ENCODE results near the gene LRFN2.

DNA sequence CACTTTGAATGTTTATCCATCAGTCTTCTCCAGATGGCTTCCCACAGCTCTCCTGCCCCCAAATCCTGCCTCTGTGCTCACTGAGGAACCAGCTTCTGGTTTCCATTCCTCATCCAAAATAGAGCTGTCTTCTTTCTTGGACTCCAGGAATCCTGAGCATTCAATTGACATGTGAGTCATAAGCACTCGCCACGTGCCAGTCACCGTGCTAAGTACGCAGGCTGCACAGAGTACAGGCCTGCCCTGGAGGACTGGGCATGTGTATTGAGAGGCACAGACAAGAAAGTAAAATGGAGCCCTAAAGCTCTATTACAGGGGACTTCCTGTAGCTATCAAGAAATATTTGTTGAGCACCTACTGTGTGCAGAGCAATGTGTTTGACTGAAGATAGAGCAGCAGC lies 39.7 kb upstream of the LRFN2 start:
- TF ChIP-seq, protein P1, sequence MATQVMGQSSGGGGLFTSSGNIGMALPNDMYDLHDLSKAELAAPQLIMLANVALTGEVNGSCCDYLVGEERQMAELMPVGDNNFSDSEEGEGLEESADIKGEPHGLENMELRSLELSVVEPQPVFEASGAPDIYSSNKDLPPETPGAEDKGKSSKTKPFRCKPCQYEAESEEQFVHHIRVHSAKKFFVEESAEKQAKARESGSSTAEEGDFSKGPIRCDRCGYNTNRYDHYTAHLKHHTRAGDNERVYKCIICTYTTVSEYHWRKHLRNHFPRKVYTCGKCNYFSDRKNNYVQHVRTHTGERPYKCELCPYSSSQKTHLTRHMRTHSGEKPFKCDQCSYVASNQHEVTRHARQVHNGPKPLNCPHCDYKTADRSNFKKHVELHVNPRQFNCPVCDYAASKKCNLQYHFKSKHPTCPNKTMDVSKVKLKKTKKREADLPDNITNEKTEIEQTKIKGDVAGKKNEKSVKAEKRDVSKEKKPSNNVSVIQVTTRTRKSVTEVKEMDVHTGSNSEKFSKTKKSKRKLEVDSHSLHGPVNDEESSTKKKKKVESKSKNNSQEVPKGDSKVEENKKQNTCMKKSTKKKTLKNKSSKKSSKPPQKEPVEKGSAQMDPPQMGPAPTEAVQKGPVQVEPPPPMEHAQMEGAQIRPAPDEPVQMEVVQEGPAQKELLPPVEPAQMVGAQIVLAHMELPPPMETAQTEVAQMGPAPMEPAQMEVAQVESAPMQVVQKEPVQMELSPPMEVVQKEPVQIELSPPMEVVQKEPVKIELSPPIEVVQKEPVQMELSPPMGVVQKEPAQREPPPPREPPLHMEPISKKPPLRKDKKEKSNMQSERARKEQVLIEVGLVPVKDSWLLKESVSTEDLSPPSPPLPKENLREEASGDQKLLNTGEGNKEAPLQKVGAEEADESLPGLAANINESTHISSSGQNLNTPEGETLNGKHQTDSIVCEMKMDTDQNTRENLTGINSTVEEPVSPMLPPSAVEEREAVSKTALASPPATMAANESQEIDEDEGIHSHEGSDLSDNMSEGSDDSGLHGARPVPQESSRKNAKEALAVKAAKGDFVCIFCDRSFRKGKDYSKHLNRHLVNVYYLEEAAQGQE (IDR thresholded peaks at IDR 0.05; ENCODE audit: borderline replicate concordance), result no peak
- TF ChIP-seq POLR2AphosphoS5 (IDR thresholded peaks at IDR 0.05) (no peak), CTCF (IDR thresholded peaks at IDR 0.05; ENCODE audit: poor library complexity, severe bottlenecking) (no peak), EZH2 (IDR thresholded peaks at IDR 0.05; ENCODE audit: borderline replicate concordance, insufficient read depth, low read length, poor library complexity, severe bottlenecking) (no peak), TAF1 (IDR thresholded peaks at IDR 0.05; ENCODE audit: low read depth) (no peak)

All from neural cell (in vitro differentiated cells).